HepG2 (cell line): ENCODE data around the gene LSR. TPM values are rescaled to one million over a fixed set of nuclear protein-coding genes. Genes with fewer than 3 reads are reported as not detected.

ENCODE experiments used
- ELF1 ChIP-seq: sonication (generic); formaldehyde crosslinking; IDR thresholded peaks from 2 replicates; pipeline ENCODE4 v1.4.0; 2020; ENCODE audit warnings: missing genetic modification reagents
- FOXP1 ChIP-seq, 2 experiments: fragments of 450-650 bp in 1 of 2; IDR thresholded peaks; 2 replicates each; pipeline ENCODE4 v1.6.1; 2017 to 2018; ENCODE audit warnings: antibody characterized with exemption in 1 of 2
- JUND ChIP-seq: sonication (generic); formaldehyde crosslinking; IDR thresholded peaks from 2 replicates; pipeline ENCODE4 v1.8.0; 2022; ENCODE audit warnings: mild to moderate bottlenecking, missing genetic modification reagents
- MAFG ChIP-seq: sonication (generic); formaldehyde crosslinking; IDR thresholded peaks from 2 replicates; pipeline ENCODE4 v1.5.1; 2020; ENCODE audit warnings: mild to moderate bottlenecking, missing genetic modification reagents
- MATR3 ChIP-seq: sonication (generic); formaldehyde crosslinking; IDR thresholded peaks from 2 replicates; pipeline ENCODE4 v1.4.0; 2020; ENCODE audit warnings: missing genetic modification reagents
- RFXAP ChIP-seq: sonication (generic); formaldehyde crosslinking; IDR thresholded peaks from 2 replicates; pipeline ENCODE4 v1.4.0; 2020; ENCODE audit warnings: missing genetic modification reagents, borderline replicate concordance
- SPEN ChIP-seq: sonication (generic); formaldehyde crosslinking; IDR thresholded peaks from 2 replicates; pipeline ENCODE4 v1.5.1; 2020; ENCODE audit warnings: low read depth, mild to moderate bottlenecking, missing genetic modification reagents
- ZNF383 ChIP-seq: sonication (generic); formaldehyde crosslinking; IDR thresholded peaks from 2 replicates; pipeline ENCODE4 v1.4.0; 2020; ENCODE audit warnings: missing genetic modification reagents, mild to moderate bottlenecking, borderline replicate concordance
- ZNF670 ChIP-seq: sonication (generic); formaldehyde crosslinking; IDR thresholded peaks from 2 replicates; pipeline ENCODE4 v1.8.0; 2022; ENCODE audit warnings: mild to moderate bottlenecking, missing genetic modification reagents, borderline replicate concordance
- ZNF720 ChIP-seq: sonication (generic); formaldehyde crosslinking; IDR thresholded peaks from 2 replicates; pipeline ENCODE4 v1.4.0; 2020; ENCODE audit warnings: missing genetic modification reagents
- ZZZ3 ChIP-seq: sonication (generic); formaldehyde crosslinking; IDR thresholded peaks from 2 replicates; pipeline ENCODE4 v1.4.0; 2020; ENCODE audit warnings: missing genetic modification reagents, mild to moderate bottlenecking, borderline replicate concordance
- polyA plus RNA-seq, 8 experiments: library from polyadenylated mRNA; depleted of rRNA in 3 of 8; stranded (reverse) in 7 of 8; unstranded in 1 of 8; fragments of >200 nt; fragmentation: Illumina TruSeq in 4 of 8; extraction: Trizol in 4 of 8; gene quantifications; 2 replicates each; pipeline versions ENCODE4 v1.2.1 to v1.2.3, GENCODE V29; 2011 to 2016; ENCODE audit warnings: low read depth in 4 of 8, missing spikeins in 1 of 8, mixed read lengths in 1 of 8; ENCODE audit not compliant: insufficient read depth in 1 of 8
- total RNA-seq, 5 experiments: library from RNA; depleted of rRNA; stranded (reverse); fragments of >200 nt; fragmentation: Illumina TruSeq; extraction: Trizol; gene quantifications; 2 replicates each; pipeline ENCODE4 v1.2.3, GENCODE V29; 2016; ENCODE audit warnings: low read depth in 1 of 5
- TF ChIP-seq, protein P1 (sequence below): sonication (generic); formaldehyde crosslinking; conservative IDR thresholded peaks from 2 replicates; pipeline ENCODE4 v1.4.0; 2020; ENCODE audit warnings: missing genetic modification reagents
- TF ChIP-seq, protein P2 (sequence below): sonication (generic); formaldehyde crosslinking; IDR thresholded peaks from 2 replicates; pipeline ENCODE4 v1.4.0; 2020; ENCODE audit warnings: mild to moderate bottlenecking, missing genetic modification reagents
- TF ChIP-seq, protein P3 (sequence below): sonication (generic); formaldehyde crosslinking; IDR thresholded peaks from 2 replicates; pipeline ENCODE4 v1.4.0; 2020; ENCODE audit warnings: missing genetic modification reagents
- TF ChIP-seq, protein P4 (sequence below): sonication (generic); formaldehyde crosslinking; IDR thresholded peaks from 2 replicates; pipeline ENCODE4 v1.8.1; 2023; ENCODE audit warnings: missing genetic modification reagents, inconsistent platforms, borderline replicate concordance

Gene LSR
- total and polyA plus RNA-seq, 2 of the 13 experiments (the other 11 are each of a cell fraction or from before 2014, with no cell fraction given): 29.2 to 79.2 TPM

DNA sequence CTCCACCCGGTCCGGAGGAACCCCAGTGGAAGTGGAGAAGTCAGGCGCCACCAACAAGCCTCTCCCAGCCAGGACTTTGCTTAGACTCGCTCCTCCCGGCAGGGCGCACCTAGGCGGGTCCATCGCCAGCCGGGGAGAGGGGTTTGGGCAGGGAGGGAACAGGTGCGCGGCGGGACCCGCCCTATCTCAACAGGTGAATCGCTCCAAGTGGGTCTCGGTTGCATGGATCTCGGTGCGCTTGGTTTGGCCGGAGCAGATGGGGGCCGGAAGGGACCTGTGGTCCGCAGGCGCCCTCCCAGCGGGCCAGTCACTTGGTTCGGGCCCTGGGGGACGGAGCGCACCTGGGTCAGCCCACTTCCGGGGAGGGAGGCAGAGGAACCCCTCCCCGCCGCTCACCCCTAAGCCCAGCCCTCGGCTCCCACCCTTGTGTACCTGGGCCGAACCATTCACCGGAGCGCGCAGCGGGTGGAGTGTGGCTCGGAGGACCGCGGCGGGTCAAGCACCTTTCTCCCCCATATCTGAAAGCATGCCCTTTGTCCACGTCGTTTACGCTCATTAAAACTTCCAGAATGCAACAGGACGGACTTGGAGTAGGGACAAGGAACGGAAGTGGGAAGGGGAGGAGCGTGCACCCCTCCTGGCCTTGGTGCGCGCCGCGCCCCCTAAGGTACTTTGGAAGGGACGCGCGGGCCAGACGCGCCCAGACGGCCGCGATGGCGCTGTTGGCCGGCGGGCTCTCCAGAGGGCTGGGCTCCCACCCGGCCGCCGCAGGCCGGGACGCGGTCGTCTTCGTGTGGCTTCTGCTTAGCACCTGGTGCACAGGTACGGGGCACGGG, at the start of gene LSR (continued):
- TF ChIP-seq ELF1 (CRISPR knock-in tag) (peak; percentile 92), MAFG (CRISPR knock-in tag) (no peak), ZNF670 (CRISPR knock-in tag) (peak; percentile 95), ZNF383 (CRISPR knock-in tag) (no peak), SPEN (CRISPR knock-in tag) (peak; percentile 87; the same call in 1 of the 2 replicates), MATR3 (no peak), ZNF720 (no peak), JUND (CRISPR knock-in tag) (peak; percentile 35; the same call in 1 of the 2 replicates), ZZZ3 (CRISPR knock-in tag) (0 out of 2 replicates have a peak, but pooled peaks have one; percentile 58), FOXP1 (IDR thresholded peaks at IDR 0.05) (0 out of 2 replicates have a peak, but pooled peaks have one; percentile 25), FOXP1 (CRISPR knock-in tag; IDR thresholded peaks at IDR 0.05) (0 out of 2 replicates have a peak, but pooled peaks have one; percentile 15), RFXAP (peak; percentile 72; the same call in 1 of the 2 replicates)
- TF ChIP-seq, protein P1, sequence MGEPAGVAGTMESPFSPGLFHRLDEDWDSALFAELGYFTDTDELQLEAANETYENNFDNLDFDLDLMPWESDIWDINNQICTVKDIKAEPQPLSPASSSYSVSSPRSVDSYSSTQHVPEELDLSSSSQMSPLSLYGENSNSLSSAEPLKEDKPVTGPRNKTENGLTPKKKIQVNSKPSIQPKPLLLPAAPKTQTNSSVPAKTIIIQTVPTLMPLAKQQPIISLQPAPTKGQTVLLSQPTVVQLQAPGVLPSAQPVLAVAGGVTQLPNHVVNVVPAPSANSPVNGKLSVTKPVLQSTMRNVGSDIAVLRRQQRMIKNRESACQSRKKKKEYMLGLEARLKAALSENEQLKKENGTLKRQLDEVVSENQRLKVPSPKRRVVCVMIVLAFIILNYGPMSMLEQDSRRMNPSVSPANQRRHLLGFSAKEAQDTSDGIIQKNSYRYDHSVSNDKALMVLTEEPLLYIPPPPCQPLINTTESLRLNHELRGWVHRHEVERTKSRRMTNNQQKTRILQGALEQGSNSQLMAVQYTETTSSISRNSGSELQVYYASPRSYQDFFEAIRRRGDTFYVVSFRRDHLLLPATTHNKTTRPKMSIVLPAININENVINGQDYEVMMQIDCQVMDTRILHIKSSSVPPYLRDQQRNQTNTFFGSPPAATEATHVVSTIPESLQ (CRISPR knock-in tag): 0 out of 2 replicates have a peak, but pooled peaks have one; percentile 67
- TF ChIP-seq, protein P2, sequence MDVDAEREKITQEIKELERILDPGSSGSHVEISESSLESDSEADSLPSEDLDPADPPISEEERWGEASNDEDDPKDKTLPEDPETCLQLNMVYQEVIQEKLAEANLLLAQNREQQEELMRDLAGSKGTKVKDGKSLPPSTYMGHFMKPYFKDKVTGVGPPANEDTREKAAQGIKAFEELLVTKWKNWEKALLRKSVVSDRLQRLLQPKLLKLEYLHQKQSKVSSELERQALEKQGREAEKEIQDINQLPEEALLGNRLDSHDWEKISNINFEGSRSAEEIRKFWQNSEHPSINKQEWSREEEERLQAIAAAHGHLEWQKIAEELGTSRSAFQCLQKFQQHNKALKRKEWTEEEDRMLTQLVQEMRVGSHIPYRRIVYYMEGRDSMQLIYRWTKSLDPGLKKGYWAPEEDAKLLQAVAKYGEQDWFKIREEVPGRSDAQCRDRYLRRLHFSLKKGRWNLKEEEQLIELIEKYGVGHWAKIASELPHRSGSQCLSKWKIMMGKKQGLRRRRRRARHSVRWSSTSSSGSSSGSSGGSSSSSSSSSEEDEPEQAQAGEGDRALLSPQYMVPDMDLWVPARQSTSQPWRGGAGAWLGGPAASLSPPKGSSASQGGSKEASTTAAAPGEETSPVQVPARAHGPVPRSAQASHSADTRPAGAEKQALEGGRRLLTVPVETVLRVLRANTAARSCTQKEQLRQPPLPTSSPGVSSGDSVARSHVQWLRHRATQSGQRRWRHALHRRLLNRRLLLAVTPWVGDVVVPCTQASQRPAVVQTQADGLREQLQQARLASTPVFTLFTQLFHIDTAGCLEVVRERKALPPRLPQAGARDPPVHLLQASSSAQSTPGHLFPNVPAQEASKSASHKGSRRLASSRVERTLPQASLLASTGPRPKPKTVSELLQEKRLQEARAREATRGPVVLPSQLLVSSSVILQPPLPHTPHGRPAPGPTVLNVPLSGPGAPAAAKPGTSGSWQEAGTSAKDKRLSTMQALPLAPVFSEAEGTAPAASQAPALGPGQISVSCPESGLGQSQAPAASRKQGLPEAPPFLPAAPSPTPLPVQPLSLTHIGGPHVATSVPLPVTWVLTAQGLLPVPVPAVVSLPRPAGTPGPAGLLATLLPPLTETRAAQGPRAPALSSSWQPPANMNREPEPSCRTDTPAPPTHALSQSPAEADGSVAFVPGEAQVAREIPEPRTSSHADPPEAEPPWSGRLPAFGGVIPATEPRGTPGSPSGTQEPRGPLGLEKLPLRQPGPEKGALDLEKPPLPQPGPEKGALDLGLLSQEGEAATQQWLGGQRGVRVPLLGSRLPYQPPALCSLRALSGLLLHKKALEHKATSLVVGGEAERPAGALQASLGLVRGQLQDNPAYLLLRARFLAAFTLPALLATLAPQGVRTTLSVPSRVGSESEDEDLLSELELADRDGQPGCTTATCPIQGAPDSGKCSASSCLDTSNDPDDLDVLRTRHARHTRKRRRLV (CRISPR knock-in tag): peak; percentile 21; the same call in 1 of the 2 replicates
- TF ChIP-seq, protein P3, sequence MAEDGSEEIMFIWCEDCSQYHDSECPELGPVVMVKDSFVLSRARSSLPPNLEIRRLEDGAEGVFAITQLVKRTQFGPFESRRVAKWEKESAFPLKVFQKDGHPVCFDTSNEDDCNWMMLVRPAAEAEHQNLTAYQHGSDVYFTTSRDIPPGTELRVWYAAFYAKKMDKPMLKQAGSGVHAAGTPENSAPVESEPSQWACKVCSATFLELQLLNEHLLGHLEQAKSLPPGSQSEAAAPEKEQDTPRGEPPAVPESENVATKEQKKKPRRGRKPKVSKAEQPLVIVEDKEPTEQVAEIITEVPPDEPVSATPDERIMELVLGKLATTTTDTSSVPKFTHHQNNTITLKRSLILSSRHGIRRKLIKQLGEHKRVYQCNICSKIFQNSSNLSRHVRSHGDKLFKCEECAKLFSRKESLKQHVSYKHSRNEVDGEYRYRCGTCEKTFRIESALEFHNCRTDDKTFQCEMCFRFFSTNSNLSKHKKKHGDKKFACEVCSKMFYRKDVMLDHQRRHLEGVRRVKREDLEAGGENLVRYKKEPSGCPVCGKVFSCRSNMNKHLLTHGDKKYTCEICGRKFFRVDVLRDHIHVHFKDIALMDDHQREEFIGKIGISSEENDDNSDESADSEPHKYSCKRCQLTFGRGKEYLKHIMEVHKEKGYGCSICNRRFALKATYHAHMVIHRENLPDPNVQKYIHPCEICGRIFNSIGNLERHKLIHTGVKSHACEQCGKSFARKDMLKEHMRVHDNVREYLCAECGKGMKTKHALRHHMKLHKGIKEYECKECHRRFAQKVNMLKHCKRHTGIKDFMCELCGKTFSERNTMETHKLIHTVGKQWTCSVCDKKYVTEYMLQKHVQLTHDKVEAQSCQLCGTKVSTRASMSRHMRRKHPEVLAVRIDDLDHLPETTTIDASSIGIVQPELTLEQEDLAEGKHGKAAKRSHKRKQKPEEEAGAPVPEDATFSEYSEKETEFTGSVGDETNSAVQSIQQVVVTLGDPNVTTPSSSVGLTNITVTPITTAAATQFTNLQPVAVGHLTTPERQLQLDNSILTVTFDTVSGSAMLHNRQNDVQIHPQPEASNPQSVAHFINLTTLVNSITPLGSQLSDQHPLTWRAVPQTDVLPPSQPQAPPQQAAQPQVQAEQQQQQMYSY: peak; percentile 97
- TF ChIP-seq, protein P4, sequence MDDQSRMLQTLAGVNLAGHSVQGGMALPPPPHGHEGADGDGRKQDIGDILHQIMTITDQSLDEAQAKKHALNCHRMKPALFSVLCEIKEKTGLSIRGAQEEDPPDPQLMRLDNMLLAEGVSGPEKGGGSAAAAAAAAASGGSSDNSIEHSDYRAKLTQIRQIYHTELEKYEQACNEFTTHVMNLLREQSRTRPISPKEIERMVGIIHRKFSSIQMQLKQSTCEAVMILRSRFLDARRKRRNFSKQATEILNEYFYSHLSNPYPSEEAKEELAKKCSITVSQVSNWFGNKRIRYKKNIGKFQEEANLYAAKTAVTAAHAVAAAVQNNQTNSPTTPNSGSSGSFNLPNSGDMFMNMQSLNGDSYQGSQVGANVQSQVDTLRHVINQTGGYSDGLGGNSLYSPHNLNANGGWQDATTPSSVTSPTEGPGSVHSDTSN (CRISPR knock-in tag): no peak; the same call in 1 of the 2 replicates
